ENCODE results near the gene SLC19A1.

Gene SLC19A1

DNA sequence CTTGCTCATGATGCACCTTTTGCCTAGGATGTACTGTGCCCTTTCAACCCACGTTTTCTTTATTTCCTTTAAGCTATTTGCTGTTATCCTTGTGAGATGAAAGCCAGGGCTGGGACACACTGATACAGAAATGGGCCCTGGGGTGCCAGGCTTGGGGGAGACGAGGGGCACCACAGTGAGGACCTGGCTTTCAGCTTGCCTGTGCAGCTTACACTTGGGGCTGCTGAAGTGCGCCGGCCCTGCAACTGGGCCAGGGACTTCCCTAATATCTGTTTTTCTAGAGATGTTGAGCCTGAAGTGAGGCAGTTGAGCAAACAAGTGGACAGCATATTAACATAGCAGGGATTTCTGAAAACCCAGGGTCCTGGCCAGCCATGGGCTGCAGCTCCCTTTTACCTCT lies 42.5 kb upstream of the SLC19A1 start:
- Histone ChIP-seq H3K27ac (no peak overlapping the region), H3K9ac (no peak overlapping the region), H3K4me1 (no peaks in the 10 kb centered on the region), H3K79me2 (no peaks in the 10 kb centered on the region), H3K36me3 (ENCODE audit: control insufficient read depth, insufficient read depth, low read length) (no peaks in the 10 kb centered on the region), H3K9me3 (ENCODE audit: control insufficient read depth, low read length) (no peaks in the 10 kb centered on the region), H3K4me2 (ENCODE audit: low read length) (no peak overlapping the region), H2AFZ (no peak overlapping the region), H3K4me3 (ENCODE audit: low read depth, low read length) (no peak overlapping the region), H3K27me3 (ENCODE audit: control insufficient read depth, insufficient read depth, low read length) (no peaks in the 10 kb centered on the region)
- TF ChIP-seq, protein P1, sequence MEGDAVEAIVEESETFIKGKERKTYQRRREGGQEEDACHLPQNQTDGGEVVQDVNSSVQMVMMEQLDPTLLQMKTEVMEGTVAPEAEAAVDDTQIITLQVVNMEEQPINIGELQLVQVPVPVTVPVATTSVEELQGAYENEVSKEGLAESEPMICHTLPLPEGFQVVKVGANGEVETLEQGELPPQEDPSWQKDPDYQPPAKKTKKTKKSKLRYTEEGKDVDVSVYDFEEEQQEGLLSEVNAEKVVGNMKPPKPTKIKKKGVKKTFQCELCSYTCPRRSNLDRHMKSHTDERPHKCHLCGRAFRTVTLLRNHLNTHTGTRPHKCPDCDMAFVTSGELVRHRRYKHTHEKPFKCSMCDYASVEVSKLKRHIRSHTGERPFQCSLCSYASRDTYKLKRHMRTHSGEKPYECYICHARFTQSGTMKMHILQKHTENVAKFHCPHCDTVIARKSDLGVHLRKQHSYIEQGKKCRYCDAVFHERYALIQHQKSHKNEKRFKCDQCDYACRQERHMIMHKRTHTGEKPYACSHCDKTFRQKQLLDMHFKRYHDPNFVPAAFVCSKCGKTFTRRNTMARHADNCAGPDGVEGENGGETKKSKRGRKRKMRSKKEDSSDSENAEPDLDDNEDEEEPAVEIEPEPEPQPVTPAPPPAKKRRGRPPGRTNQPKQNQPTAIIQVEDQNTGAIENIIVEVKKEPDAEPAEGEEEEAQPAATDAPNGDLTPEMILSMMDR (IDR thresholded peaks at IDR 0.05), result no peak

DNA sequence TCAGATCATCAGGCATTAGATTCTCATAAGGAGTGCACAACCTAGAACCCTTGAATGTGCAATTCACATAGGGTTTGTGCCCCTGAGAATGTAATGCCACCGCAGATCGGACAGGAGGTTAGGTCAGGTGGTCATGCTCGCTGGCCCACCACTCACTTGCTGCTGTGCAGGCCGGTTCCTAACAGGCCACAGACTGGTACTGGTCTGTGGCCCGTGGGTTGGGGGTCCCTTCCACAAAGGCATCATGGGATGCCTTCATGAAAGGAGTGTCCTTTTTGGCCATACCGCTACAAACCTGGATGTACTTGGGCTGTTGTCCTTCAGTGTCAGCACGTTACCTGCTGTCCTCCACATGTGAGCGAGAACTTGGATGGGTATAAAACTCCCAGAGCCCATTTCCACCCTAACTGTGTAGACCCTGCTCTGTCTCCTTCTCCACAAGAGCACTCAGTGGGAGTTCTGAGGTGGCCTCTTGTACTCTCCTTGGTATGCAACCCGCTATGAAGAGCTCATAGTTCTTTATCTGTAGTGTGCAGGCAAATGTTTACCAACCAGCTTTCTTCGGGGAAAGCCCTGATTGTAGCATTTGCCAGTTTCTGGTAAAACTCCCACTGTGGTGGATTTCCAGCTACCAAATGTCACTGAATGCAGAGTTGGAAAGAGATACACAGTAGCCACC lies 41.7 kb upstream of the SLC19A1 start:
- Histone ChIP-seq H3K4me1 (no peaks in the 10 kb centered on the region), H3K36me3 (ENCODE audit: control insufficient read depth, insufficient read depth, low read length) (no peaks in the 10 kb centered on the region), H3K27me3 (ENCODE audit: control insufficient read depth, insufficient read depth, low read length) (no peaks in the 10 kb centered on the region), H3K9ac (no peak overlapping the region), H3K79me2 (no peaks in the 10 kb centered on the region), H2AFZ (no peak overlapping the region), H3K4me3 (ENCODE audit: low read depth, low read length) (no peak overlapping the region), H3K4me2 (ENCODE audit: low read length) (no peak overlapping the region), H3K9me3 (ENCODE audit: control insufficient read depth, low read length) (no peaks in the 10 kb centered on the region), H3K27ac (no peak overlapping the region)
- TF ChIP-seq, protein P1 (IDR thresholded peaks at IDR 0.05), result no peak

DNA sequence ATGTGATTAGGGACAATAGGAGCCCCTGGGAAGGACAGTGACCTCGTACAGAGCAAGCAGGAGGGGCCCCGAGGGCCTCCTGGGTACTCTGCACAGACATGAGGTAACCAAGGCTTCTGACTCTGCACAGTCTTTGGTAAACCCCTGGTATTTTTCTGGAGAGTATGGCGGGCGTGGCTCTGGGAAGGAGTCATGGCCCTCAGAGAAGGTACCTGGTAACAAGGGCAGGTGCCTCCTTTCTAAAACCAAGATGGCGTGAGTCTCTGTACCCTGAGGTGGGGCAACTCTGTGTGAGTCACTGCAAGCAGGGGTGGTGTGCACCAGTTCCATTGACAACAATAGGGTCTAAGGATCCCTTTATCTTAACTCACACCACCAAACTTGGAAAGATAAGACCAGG lies 39.9 kb upstream of the SLC19A1 start:
- no peak overlapping the region for H2AFZ ChIP-seq
- H3K27ac ChIP-seq, result no peak overlapping the region
- H3K9ac ChIP-seq, result no peak overlapping the region
- H3K4me3 ChIP-seq (ENCODE audit: low read depth, low read length), result no peak overlapping the region
- no peaks in the 10 kb centered on the region for H3K9me3 ChIP-seq (ENCODE audit: control insufficient read depth, low read length)
- no peaks in the 10 kb centered on the region for H3K36me3 ChIP-seq (ENCODE audit: control insufficient read depth, insufficient read depth, low read length)
- H3K79me2 ChIP-seq, result no peaks in the 10 kb centered on the region
- H3K27me3 ChIP-seq (ENCODE audit: control insufficient read depth, insufficient read depth, low read length), result no peaks in the 10 kb centered on the region
- no peaks in the 10 kb centered on the region for H3K4me1 ChIP-seq
- TF ChIP-seq, protein P1 (IDR thresholded peaks at IDR 0.05), result no peak
- no peak overlapping the region for H3K4me2 ChIP-seq (ENCODE audit: low read length)

DNA sequence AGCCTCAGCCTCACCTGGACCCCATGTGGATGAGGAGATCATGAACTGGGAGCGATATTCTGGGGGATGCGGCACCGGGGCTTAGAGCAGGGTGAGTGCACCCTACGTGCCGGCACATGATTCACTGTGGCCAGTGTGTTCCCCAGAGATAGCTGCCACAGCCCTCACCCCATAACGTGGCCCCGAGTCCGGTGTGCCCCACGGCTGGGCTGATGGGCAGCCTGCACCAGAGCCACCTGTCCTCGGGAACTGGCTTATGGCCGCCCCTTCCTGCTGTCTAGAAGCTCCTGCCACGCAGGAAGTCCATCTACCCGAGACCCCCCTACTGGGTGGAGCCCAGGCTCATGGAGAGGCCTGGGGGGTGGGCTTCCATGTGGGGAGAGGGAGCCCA lies 39.1 kb upstream of the SLC19A1 start:
- Histone ChIP-seq H3K4me2 (ENCODE audit: low read length) (no peak overlapping the region), H3K79me2 (no peaks in the 10 kb centered on the region), H3K4me1 (no peaks in the 10 kb centered on the region), H3K27ac (no peak overlapping the region), H3K27me3 (ENCODE audit: control insufficient read depth, insufficient read depth, low read length) (no peaks in the 10 kb centered on the region), H3K4me3 (ENCODE audit: low read depth, low read length) (no peak overlapping the region), H2AFZ (no peak overlapping the region), H3K9me3 (ENCODE audit: control insufficient read depth, low read length) (no peaks in the 10 kb centered on the region), H3K36me3 (ENCODE audit: control insufficient read depth, insufficient read depth, low read length) (no peaks in the 10 kb centered on the region), H3K9ac (no peak overlapping the region)
- TF ChIP-seq, protein P1 (IDR thresholded peaks at IDR 0.05), result no peak
